Measurements from ENCODE around the gene ETS1. TPM values are rescaled to one million over a fixed set of nuclear protein-coding genes. Genes with fewer than 3 reads are reported as not detected.

The ETS1 gene
- total and polyA plus RNA-seq, 2 experiments from 2014 or later = 1.7 to 10.2 TPM

DNA sequence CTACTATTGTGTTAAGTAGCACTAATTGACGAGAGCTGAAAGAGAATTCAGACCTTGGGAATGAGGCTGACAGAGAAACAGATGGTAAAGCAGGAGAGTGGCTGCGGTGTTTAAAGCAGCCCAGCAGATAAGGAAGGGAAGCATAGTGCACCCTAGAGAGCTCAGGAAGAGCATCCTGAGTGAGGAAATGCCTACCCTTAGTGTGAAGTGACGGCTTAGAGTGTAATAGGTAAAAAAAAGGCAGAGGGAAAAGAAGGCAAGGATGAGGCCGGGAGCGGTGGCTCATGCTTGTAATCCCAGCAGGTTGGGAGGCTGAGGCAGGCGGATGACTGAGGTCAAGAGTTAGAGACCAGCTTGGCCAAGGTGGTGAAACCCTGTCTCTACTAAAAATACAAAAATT, 22.4 kb upstream of the ETS1 start:
- Histone ChIP-seq H3K4me1 (ENCODE audit: low read depth) (peaks cover 40% of the 10 kb centered on the region), H3K36me3 (no peaks in the 10 kb centered on the region), H3K27me3 (no peaks in the 10 kb centered on the region), H3K27ac (no peak overlapping the region), H3K9me3 (ENCODE audit: low read depth) (no peaks in the 10 kb centered on the region), H3K4me3 (no peak overlapping the region)
- no peak for DNase-seq (ENCODE audit: low read depth in 1 of 2, low spot score in 1 of 2)
- TF ChIP-seq, protein P1, sequence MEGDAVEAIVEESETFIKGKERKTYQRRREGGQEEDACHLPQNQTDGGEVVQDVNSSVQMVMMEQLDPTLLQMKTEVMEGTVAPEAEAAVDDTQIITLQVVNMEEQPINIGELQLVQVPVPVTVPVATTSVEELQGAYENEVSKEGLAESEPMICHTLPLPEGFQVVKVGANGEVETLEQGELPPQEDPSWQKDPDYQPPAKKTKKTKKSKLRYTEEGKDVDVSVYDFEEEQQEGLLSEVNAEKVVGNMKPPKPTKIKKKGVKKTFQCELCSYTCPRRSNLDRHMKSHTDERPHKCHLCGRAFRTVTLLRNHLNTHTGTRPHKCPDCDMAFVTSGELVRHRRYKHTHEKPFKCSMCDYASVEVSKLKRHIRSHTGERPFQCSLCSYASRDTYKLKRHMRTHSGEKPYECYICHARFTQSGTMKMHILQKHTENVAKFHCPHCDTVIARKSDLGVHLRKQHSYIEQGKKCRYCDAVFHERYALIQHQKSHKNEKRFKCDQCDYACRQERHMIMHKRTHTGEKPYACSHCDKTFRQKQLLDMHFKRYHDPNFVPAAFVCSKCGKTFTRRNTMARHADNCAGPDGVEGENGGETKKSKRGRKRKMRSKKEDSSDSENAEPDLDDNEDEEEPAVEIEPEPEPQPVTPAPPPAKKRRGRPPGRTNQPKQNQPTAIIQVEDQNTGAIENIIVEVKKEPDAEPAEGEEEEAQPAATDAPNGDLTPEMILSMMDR (IDR thresholded peaks at IDR 0.05; ENCODE audit: low read depth, low read length) = no peak

- Histone ChIP-seq H3K36me3 (no peaks in the 10 kb centered on the region), H3K27me3 (no peaks in the 10 kb centered on the region), H3K27ac (no peak overlapping the region), H3K4me3 (no peak overlapping the region), H3K4me1 (ENCODE audit: low read depth) (peaks cover 40% of the 10 kb centered on the region), H3K9me3 (ENCODE audit: low read depth) (no peaks in the 10 kb centered on the region)
- TF ChIP-seq, protein P1 (IDR thresholded peaks at IDR 0.05; ENCODE audit: low read depth, low read length) = no peak
- no peak for DNase-seq (ENCODE audit: low read depth in 1 of 2, low spot score in 1 of 2)
Measured at GRCh38 chr11:128608746-128609407, 21.5 kb upstream of the ETS1 start.

GRCh38 chr11:128607819-128608218, 20.5 kb upstream of the ETS1 start:
- peaks cover 40% of the 10 kb centered on the region for H3K4me1 ChIP-seq (ENCODE audit: low read depth)
- peaks cover 4% of the 10 kb centered on the region for H3K27me3 ChIP-seq
- peak overlapping the region; percentile 49 for H3K27ac ChIP-seq
- H3K9me3 ChIP-seq (ENCODE audit: low read depth) = no peaks in the 10 kb centered on the region
- no peaks in the 10 kb centered on the region for H3K36me3 ChIP-seq
- DNase-seq (ENCODE audit: low read depth in 1 of 2, low spot score in 1 of 2) = peak in 1 of 2 donors; percentile 54
- H3K4me3 ChIP-seq = no peak overlapping the region
- TF ChIP-seq, protein P1 (IDR thresholded peaks at IDR 0.05; ENCODE audit: low read depth, low read length) = no peak

GRCh38 chr11:128604723-128605122, 17.4 kb upstream of the ETS1 start:
- Histone ChIP-seq H3K4me1 (ENCODE audit: low read depth) (peaks cover 21% of the 10 kb centered on the region), H3K27ac (no peak overlapping the region), H3K36me3 (no peaks in the 10 kb centered on the region), H3K27me3 (peaks cover 4% of the 10 kb centered on the region), H3K4me3 (no peak overlapping the region), H3K9me3 (ENCODE audit: low read depth) (no peaks in the 10 kb centered on the region)
- DNase-seq (ENCODE audit: low read depth in 1 of 2, low spot score in 1 of 2) = no peak
- TF ChIP-seq, protein P1 (IDR thresholded peaks at IDR 0.05; ENCODE audit: low read depth, low read length) = no peak

- H3K4me3 ChIP-seq = no peak overlapping the region
- H3K36me3 ChIP-seq = no peaks in the 10 kb centered on the region
- TF ChIP-seq, protein P1 (IDR thresholded peaks at IDR 0.05; ENCODE audit: low read depth, low read length) = no peak
- H3K27ac ChIP-seq = no peak overlapping the region
- H3K4me1 ChIP-seq (ENCODE audit: low read depth) = peaks cover 17% of the 10 kb centered on the region
- DNase-seq (ENCODE audit: low read depth in 1 of 2, low spot score in 1 of 2) = peak in 1 of 2 donors; percentile 50
- H3K27me3 ChIP-seq = peaks cover 4% of the 10 kb centered on the region
- no peaks in the 10 kb centered on the region for H3K9me3 ChIP-seq (ENCODE audit: low read depth)
Measured at GRCh38 chr11:128603752-128604414, 16.5 kb upstream of the ETS1 start.
